ENCODE measurements around the gene SLC15A3.
A peak's percentile ranks its signal among the peaks of the same experiment; 100 is the strongest.

GRCh38 chr11:60924110-60924905 lies 27.7 kb downstream of the SLC15A3 start, which contains the start of gene TMEM132A:
- TF ChIP-seq CTCF (IDR thresholded peaks at IDR 0.05) (peak in 1 of 4 experiments; percentile 25), POLR2A (IDR thresholded peaks at IDR 0.05) (peak; percentile 30 to 40)
